Naive thymus-derived CD8-positive, alpha-beta T cell (primary cell): ENCODE data around the gene RBMS3. TPM values are rescaled to one million over a fixed set of nuclear protein-coding genes. Genes with fewer than 3 reads are reported as not detected.

ENCODE experiments used
- ATAC-seq, 2 donors: fragments of 150-1000 bp; cut with Tn5 transposase in 1 of 2; sonication (Bioruptor Pico), chemical (Tn5 transposase) in 1 of 2; 1 replicate in 1 of 2; 2 replicates in 1 of 2; pipeline ENCODE4 v1.10.0; 2021; ENCODE audit warnings: mild to moderate bottlenecking in 2 of 2, moderate library complexity in 2 of 2
- POLR2A ChIA-PET: fragments of 350-600 bp; sonication (Branson Sonifier 250); formaldehyde crosslinking; loops from one replicate; lab custom pipeline; 2021; ENCODE audit warnings: antibody characterized with exemption; lab: Charles Lee
- DNase-seq, 10 donors: peaks; one replicate each; pipeline versions ENCODE4 v3.0.0 to v3.0.0-alpha.2; 2020 to 2022
- H3K27ac Mint-ChIP-seq, 10 donors: one replicate each; pipeline ENCODE4 v1.8.0; 2020 to 2022; ENCODE audit warnings: mild to moderate bottlenecking in 10 of 10, mixed read lengths in 10 of 10, moderate library complexity in 4 of 10, inconsistent platforms in 1 of 10
- H3K27me3 Mint-ChIP-seq, 5 donors: one replicate each; pipeline ENCODE4 v1.8.0; 2021 to 2022; ENCODE audit warnings: mixed read lengths in 5 of 5
- H3K36me3 Mint-ChIP-seq, 3 donors: one replicate each; pipeline ENCODE4 v1.8.0; 2020 to 2022; ENCODE audit warnings: mixed read lengths in 3 of 3, mild to moderate bottlenecking in 2 of 3, inconsistent platforms in 1 of 3
- H3K4me1 Mint-ChIP-seq, 4 donors: one replicate each; pipeline ENCODE4 v1.8.0; 2021 to 2022; ENCODE audit warnings: mixed read lengths in 4 of 4
- H3K4me3 Mint-ChIP-seq, 10 donors: one replicate each; pipeline ENCODE4 v1.8.0; 2020 to 2022; ENCODE audit warnings: mild to moderate bottlenecking in 10 of 10, mixed read lengths in 10 of 10, moderate library complexity in 6 of 10, inconsistent platforms in 1 of 10
- H3K9me3 Mint-ChIP-seq, 9 donors: one replicate each; pipeline ENCODE4 v1.8.0; 2020 to 2022; ENCODE audit warnings: mixed read lengths in 9 of 9, mild to moderate bottlenecking in 3 of 9, inconsistent platforms in 1 of 9, moderate library complexity in 1 of 9
- polyA plus RNA-seq, 3 donors: library from polyadenylated mRNA; unstranded; fragments of 300-500 nt; fragmentation: Illumina TruSeq; gene quantifications; one replicate each; pipeline ENCODE4 v1.2.3, GENCODE V29; 2021
- total RNA-seq, 8 experiments: library from RNA in 2 of 8; stranded (reverse) in 2 of 8; gene quantifications; one replicate each; pipeline ENCODE4 v1.2.3 and lab custom pipeline; 2021 to 2026

Gene RBMS3
- total and polyA plus RNA-seq, 5 experiments from 2014 or later, result not detected

DNA sequence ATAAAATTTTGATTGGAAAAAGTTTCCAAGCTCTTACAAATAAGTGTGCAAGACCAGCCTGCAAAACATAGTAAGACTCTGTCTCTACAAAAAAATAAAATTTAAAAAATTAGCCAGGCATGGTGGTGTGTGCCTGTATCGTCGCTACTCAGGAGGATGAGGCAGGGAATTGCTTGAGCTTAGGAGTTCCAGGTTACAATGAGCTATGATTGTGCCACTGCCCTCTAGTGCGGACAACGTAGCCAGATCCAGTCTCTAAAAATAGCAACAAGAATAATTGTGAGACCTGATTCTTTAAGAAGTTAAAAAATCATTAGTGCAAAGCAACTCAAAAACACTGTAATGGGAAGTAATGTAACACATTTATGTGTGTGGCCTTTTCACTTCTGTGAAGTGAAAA, 251.6 kb downstream of the RBMS3 start:
- Mint-ChIP-seq H3K27me3 (no peaks in the 10 kb centered on the region), H3K36me3 (no peaks in the 10 kb centered on the region), H3K27ac (no peak overlapping the region), H3K4me3 (no peak overlapping the region), H3K9me3 (no peaks in the 10 kb centered on the region), H3K4me1 (no peaks in the 10 kb centered on the region)
- POLR2A ChIA-PET, result no interaction called here
- ATAC-seq, result no peak
- no peak for DNase-seq

DNA sequence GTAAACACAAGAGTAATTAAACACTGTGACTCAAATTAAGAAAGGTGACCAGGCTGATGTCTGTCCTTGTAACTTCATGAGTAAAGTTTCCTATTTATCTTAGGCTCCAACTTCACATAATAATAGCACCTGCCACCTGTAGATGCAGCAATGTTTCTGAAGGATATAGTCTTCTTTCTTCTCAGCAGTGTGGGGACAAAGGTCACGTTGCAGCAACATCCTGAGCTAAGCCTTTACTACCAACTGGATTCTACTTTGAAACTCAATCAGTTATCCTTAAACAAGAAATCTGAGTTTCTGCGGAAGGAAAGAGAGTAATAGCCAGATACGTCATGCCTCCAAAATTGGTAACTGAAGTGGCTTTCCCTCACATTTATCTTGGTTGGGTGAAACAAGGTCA, 253.1 kb downstream of the RBMS3 start:
- ATAC-seq (no peak), DNase-seq (no peak)
- H3K36me3 Mint-ChIP-seq, result no peaks in the 10 kb centered on the region
- H3K27ac Mint-ChIP-seq, result no peak overlapping the region
- H3K9me3 Mint-ChIP-seq, result no peaks in the 10 kb centered on the region
- H3K27me3 Mint-ChIP-seq, result no peaks in the 10 kb centered on the region
- POLR2A ChIA-PET, result no interaction called here
- no peaks in the 10 kb centered on the region for H3K4me1 Mint-ChIP-seq
- H3K4me3 Mint-ChIP-seq, result no peak overlapping the region

- Mint-ChIP-seq H3K27me3 (no peaks in the 10 kb centered on the region), H3K9me3 (no peaks in the 10 kb centered on the region), H3K27ac (no peak overlapping the region), H3K4me3 (no peak overlapping the region), H3K36me3 (no peaks in the 10 kb centered on the region), H3K4me1 (no peaks in the 10 kb centered on the region)
- DNase-seq (no peak), ATAC-seq (no peak)
- POLR2A ChIA-PET, result no interaction called here
These were observed 255.3 kb downstream of the RBMS3 start for GRCh38 chr3:29536016-29536758.

GRCh38 chr3:29537889-29538609, 257.2 kb downstream of the RBMS3 start:
- Mint-ChIP-seq H3K27me3 (no peaks in the 10 kb centered on the region), H3K4me3 (no peak overlapping the region), H3K27ac (no peak overlapping the region), H3K9me3 (peaks cover 0 to 3% (median 0%) of the 10 kb centered on the region in 9 donors), H3K36me3 (no peaks in the 10 kb centered on the region), H3K4me1 (no peaks in the 10 kb centered on the region)
- ATAC-seq (no peak), DNase-seq (no peak)
- POLR2A ChIA-PET, result no interaction called here

DNA sequence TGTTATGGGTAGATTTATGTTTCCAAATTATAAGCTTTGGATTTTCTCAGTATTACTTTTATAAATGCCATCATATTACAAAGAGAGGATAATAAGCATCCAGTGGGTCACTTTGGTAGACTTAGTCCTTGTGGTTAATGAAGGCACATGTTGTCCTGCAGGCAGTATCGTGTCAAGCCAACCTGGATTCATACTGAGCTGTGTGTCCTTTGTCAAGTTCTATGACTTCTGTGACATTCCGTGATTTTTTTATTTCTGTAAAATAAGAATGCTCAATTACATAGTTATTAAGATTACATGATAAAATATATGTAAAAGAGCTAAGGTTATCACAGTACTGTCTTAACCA, 257.7 kb downstream of the RBMS3 start:
- no peaks in the 10 kb centered on the region for H3K36me3 Mint-ChIP-seq
- H3K4me3 Mint-ChIP-seq, result no peak overlapping the region
- no peak overlapping the region for H3K27ac Mint-ChIP-seq
- DNase-seq (no peak), ATAC-seq (no peak)
- H3K4me1 Mint-ChIP-seq, result no peaks in the 10 kb centered on the region
- no peaks in the 10 kb centered on the region for H3K27me3 Mint-ChIP-seq
- peaks cover 0 to 3% (median 0%) of the 10 kb centered on the region in 9 donors for H3K9me3 Mint-ChIP-seq
- POLR2A ChIA-PET, result no interaction called here

DNA sequence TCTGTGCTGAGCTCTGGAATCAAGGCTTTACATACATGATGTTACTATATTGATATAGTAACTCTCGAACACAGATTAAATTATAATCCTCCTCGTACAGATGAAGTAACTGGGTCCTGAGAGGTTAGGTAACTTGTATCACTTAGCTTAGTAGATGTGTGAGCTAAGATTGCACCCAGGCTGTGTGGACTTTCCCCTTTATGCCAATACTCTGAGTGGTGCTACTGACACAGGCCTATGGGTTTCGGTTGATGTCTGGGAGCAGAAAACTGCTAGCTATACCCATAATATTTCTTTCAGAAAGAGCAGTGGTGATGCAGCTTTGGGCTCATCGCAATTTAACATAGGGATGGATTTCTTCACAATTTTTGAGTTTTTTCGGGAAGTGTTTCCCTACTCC, 259.7 kb downstream of the RBMS3 start:
- H3K27ac Mint-ChIP-seq, result no peak overlapping the region
- peaks cover 0 to 3% (median 0%) of the 10 kb centered on the region in 9 donors for H3K9me3 Mint-ChIP-seq
- POLR2A ChIA-PET, result no interaction called here
- H3K4me1 Mint-ChIP-seq, result no peaks in the 10 kb centered on the region
- no peak for ATAC-seq
- H3K36me3 Mint-ChIP-seq, result no peaks in the 10 kb centered on the region
- DNase-seq, result no peak
- H3K4me3 Mint-ChIP-seq, result no peak overlapping the region
- no peaks in the 10 kb centered on the region for H3K27me3 Mint-ChIP-seq

DNA sequence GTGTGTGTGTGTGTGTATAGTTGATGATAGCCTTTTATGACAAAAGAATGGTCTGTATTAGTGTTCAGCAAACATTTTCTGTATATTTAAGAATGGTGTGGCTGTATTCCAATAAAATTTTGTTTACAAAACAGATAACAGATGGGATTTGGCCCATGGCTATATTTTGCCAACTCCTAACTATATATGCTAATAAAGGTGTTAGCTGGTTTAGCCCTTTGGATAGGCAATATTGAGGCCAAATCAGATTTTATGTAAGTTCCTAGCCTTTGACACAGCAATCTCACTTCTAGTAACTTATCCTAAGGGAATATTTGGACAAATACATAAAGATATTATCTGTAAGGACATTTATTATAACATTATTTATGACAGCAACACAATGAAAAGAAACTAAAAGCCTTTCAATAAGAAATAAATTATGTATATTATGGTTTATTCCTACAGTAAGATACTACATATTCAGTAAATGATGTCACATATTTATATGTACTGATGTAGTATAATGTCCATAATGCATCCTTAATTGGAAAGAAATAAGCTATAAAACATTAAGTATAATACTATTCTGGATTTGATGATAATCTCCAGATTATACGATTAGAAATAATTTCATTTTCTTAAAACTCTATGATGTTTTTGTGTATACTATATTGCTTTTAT, 264.0 kb downstream of the RBMS3 start:
- no peaks in the 10 kb centered on the region for H3K36me3 Mint-ChIP-seq
- ATAC-seq, result no peak
- H3K27ac Mint-ChIP-seq, result no peak overlapping the region
- H3K9me3 Mint-ChIP-seq, result peaks cover 0 to 3% (median 0%) of the 10 kb centered on the region in 9 donors
- H3K27me3 Mint-ChIP-seq, result peaks cover 0 to 2% (median 0%) of the 10 kb centered on the region in 5 donors
- POLR2A ChIA-PET, result no interaction called here
- no peak overlapping the region for H3K4me3 Mint-ChIP-seq
- no peaks in the 10 kb centered on the region for H3K4me1 Mint-ChIP-seq
- DNase-seq, result no peak

DNA sequence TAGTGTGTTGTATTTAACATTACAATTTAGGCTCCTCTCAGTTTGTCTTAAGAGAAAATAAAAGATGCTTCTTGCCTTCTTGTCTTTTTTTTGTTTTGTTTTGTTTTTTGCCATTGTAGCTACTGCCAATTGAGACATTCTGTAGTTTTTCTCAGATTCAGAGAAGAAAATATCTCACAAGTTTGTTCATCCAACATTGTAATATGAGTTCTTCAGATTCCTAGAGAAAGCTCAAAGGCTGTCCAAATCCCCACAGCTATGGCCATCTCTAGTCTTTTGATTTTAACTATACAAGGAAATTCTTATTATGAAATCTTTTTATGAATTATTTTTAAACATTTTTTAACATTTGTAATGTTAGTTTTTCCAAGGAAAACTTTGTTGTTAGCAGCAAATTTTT, 264.7 kb downstream of the RBMS3 start:
- H3K4me3 Mint-ChIP-seq, result no peak overlapping the region
- DNase-seq, result no peak
- H3K27me3 Mint-ChIP-seq, result peaks cover 0 to 2% (median 0%) of the 10 kb centered on the region in 5 donors
- no peak overlapping the region for H3K27ac Mint-ChIP-seq
- no peaks in the 10 kb centered on the region for H3K36me3 Mint-ChIP-seq
- no peaks in the 10 kb centered on the region for H3K4me1 Mint-ChIP-seq
- POLR2A ChIA-PET, result no interaction called here
- peaks cover 0 to 3% (median 0%) of the 10 kb centered on the region in 9 donors for H3K9me3 Mint-ChIP-seq
- ATAC-seq, result no peak

DNA sequence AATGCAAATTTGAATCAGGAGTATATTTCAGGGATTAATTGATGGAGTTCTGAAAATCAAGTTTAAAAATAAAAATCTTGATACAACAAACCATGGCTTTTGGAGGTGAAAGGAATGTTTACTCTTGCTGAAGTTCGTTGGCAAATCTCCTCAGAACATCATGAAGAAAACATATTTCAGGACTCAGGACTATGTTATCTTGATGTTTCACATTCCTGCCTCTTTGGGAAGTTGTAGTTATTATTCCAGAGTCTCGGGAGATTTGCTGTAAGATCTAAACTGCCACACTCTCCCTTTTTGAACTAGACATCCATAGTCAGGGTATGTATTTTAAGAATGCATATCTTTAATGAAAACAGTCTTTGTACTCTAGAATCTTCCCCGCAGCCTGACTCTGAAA, 271.2 kb downstream of the RBMS3 start:
- no peak for ATAC-seq
- POLR2A ChIA-PET, result no interaction called here
- H3K9me3 Mint-ChIP-seq, result peaks cover 0 to 2% (median 0%) of the 10 kb centered on the region in 9 donors
- H3K4me1 Mint-ChIP-seq, result no peaks in the 10 kb centered on the region
- H3K4me3 Mint-ChIP-seq, result no peak overlapping the region
- no peak for DNase-seq
- no peaks in the 10 kb centered on the region for H3K36me3 Mint-ChIP-seq
- H3K27ac Mint-ChIP-seq, result no peak overlapping the region
- peaks cover 0 to 2% (median 0%) of the 10 kb centered on the region in 5 donors for H3K27me3 Mint-ChIP-seq

GRCh38 chr3:29554566-29554965, 273.7 kb downstream of the RBMS3 start:
- Mint-ChIP-seq H3K9me3 (peaks cover 0 to 11% (median 0%) of the 10 kb centered on the region in 9 donors), H3K27me3 (peaks cover 0 to 5% (median 2%) of the 10 kb centered on the region in 5 donors), H3K27ac (no peak overlapping the region), H3K4me3 (no peak overlapping the region), H3K36me3 (no peaks in the 10 kb centered on the region), H3K4me1 (no peaks in the 10 kb centered on the region)
- ATAC-seq, result no peak
- no peak for DNase-seq
- POLR2A ChIA-PET, result no interaction called here

- no peaks in the 10 kb centered on the region for H3K36me3 Mint-ChIP-seq
- POLR2A ChIA-PET, result no interaction called here
- H3K4me1 Mint-ChIP-seq, result no peaks in the 10 kb centered on the region
- peaks cover 0 to 5% (median 2%) of the 10 kb centered on the region in 5 donors for H3K27me3 Mint-ChIP-seq
- H3K4me3 Mint-ChIP-seq, result no peak overlapping the region
- no peak overlapping the region for H3K27ac Mint-ChIP-seq
- ATAC-seq (no peak), DNase-seq (no peak)
- peaks cover 0 to 11% (median 0%) of the 10 kb centered on the region in 9 donors for H3K9me3 Mint-ChIP-seq
These were observed 274.7 kb downstream of the RBMS3 start for GRCh38 chr3:29555590-29555989.

GRCh38 chr3:29557186-29557585, 276.3 kb downstream of the RBMS3 start:
- DNase-seq (no peak), ATAC-seq (no peak)
- H3K4me3 Mint-ChIP-seq, result no peak overlapping the region
- POLR2A ChIA-PET, result no interaction called here
- H3K36me3 Mint-ChIP-seq, result no peaks in the 10 kb centered on the region
- H3K27me3 Mint-ChIP-seq, result peaks cover 0 to 5% (median 2%) of the 10 kb centered on the region in 5 donors
- no peaks in the 10 kb centered on the region for H3K4me1 Mint-ChIP-seq
- H3K27ac Mint-ChIP-seq, result no peak overlapping the region
- H3K9me3 Mint-ChIP-seq, result peaks cover 0 to 11% (median 0%) of the 10 kb centered on the region in 9 donors

DNA sequence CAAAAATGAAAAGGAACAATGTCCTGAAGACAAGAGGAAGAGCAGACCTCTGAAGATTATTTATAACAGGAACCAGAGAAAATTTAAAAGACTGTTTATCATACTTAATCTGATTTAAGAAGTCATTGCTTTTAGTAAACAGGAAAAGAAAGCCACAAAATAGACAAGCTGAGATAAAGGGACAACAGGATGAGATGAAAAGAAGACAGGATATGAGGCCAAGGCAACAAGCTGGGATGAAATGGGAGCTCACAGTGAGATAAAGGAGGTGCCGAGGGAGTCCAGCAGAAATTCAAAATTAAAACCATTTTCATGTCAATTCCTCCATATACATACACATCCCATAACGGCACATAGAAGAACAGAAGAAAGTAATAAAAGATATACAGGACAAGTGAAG, 277.0 kb downstream of the RBMS3 start:
- peaks cover 0 to 11% (median 0%) of the 10 kb centered on the region in 9 donors for H3K9me3 Mint-ChIP-seq
- H3K36me3 Mint-ChIP-seq, result no peaks in the 10 kb centered on the region
- ATAC-seq, result no peak
- H3K27ac Mint-ChIP-seq, result no peak overlapping the region
- H3K4me1 Mint-ChIP-seq, result no peaks in the 10 kb centered on the region
- H3K27me3 Mint-ChIP-seq, result peaks cover 0 to 5% (median 2%) of the 10 kb centered on the region in 5 donors
- POLR2A ChIA-PET, result no interaction called here
- no peak for DNase-seq
- no peak overlapping the region for H3K4me3 Mint-ChIP-seq
